IPS-11a (cell line): Measurements from ENCODE around the gene SLC35F2.
"Not testable (repeated sequence)": the region's sequence is repeated elsewhere in the genome, so short reads cannot be mapped to it uniquely, and the experiment has no call there.

Experiments used
- H3K4me3 ChIP-seq: one replicate; pipeline ENCODE4 v1.5.1; 2013; ENCODE audit warnings: low read depth, low read length, control low read depth

Gene SLC35F2

DNA sequence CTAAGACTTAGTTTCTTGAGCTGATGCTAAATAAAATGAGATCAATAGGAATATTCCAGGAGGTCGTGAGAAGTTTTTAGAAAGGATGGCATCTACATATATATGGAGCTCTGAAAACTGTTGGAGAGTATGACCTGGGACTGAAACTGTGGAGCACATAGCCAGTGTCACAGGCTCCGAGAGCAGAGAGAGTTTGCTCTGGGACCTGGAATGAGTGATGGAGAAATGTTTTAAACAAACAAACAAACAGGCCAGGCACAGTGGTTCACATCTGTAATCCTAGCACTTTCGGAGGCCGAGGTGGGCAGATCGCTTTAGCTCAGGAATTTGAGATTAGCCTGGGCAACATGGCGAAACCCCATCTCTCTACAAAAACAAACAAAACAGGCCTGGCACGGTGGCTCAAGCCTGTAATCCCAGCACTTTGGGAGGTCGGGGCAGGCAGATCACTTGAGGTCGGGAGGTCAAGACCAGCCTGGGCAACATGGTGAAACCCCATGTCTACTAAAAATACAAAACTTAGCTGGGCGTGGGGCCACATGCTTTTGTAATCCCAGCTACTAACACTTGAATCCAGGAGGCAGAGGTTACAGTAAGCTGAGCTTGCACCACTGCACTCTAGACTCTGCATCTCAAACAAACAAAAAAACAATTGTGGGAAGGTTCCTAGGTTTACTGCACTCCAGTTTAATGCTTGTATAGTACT, 67.1 kb downstream of the SLC35F2 start:
- no peak overlapping the region for H3K4me3 ChIP-seq

DNA sequence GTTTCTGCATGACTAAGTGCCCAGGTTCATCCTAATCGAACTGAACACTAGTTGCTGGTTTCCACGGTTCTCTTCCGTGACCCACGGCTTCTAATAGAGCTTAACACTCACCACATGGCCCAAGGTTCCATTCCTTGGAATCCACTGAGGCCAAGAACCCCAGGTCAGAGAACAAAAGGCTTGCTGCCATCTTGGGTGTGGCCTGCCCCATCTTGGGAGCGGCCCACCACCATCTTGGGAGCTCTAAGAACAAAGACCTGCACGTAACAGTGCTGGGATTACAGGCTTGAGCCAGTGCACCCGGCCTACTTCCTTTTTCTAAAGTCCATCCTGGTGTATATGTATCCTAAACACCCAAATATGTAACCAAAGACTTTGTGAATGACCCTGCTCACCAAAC, 68.8 kb downstream of the SLC35F2 start:
- H3K4me3 ChIP-seq, result no peak overlapping the region

DNA sequence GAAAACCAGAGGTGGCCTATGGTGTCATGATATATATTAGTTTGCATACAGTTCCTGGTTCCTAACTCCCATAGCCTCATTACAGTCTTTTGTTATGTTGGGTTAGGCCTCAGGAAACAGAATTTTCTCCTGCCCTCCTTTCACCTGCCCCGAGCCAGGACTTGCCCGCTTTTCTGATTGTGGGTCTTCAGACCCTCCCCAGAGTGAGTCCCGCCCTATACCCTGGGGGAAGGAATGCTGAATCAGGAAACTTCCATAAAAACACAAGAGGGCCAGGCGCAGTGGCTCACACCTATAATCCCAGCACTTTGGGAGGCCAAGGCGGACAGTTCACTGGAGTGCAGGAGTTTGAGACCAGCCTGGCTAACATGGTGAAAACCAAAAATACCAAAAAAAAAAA, 70.9 kb downstream of the SLC35F2 start:
- no peak overlapping the region for H3K4me3 ChIP-seq

DNA sequence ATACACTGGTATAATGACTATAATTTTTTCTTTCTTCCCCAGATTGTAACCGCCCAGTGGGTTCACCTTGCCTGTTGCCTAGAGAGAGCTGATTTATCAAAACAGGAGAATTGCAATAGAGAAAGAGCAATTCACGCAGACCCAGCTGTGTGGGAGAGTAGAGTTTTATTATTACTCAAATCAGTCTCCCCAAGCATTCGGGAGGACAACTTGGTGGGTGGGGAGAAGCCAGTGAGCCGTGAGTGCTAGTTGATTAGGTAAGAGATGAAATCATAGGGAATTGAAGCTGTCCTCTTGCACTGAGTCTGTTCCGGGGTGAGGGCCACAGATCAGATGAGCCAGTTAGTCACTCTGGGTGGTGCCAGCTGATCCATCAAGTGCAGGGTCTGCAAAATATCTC, 73.2 kb downstream of the SLC35F2 start:
- no peak overlapping the region for H3K4me3 ChIP-seq

DNA sequence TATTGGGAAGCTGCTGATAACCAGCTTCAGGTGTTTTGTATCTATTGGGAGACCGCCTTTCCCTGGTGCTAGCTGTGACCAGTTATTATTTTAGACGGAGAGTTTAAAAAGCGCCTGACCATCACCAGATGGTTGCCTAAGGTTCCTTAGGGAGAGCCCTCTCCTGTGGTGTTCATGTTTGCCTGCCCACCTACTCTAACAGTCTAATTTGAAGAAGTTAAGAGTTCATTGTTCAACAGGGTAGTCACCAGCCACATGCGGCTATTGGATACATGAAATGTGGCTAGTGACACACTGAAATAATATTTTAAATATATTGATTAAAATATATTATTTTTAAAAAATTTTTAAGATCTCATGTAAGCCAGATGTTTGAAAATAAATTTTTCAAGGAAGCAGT, 75.5 kb downstream of the SLC35F2 start:
- H3K4me3 ChIP-seq, result no peak overlapping the region

DNA sequence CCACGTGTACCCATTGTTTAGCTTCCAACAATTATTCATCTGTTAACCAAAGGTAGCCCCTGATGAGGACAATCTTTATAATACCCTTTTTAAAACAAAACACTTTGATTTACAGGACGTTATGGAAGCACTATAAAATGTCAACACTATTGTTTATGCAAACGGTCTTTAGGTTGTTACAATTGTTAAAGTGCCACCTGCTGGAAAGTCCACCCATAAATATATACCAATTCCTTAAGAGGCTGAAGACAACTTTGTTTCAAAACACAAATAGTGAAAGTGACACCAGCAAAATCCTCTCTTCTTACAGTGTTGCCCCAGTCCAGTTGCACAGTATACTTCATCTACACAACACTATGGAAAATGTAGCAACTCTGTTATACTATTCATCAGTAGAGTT, 77.8 kb downstream of the SLC35F2 start:
- no peak overlapping the region for H3K4me3 ChIP-seq

DNA sequence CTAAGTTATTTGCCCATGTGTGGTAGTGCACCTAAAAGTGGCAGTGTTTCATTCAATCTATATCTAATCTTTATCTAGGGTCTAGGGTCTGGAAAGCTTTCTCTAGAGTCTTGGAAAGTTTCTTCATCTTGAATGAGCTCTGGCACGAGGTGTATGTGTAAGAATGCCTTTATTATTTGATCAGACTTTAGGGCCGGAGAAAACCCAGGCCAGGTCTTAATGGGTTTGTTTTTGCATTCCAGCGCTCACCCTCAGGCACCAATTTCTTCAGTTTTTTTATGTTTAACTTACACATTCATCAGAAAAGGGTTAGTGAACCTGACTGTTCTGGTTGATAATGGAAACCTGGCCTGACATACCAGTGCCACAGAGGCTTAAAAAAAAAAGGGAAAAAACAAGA, 78.5 kb downstream of the SLC35F2 start:
- H3K4me3 ChIP-seq, result no peak overlapping the region

DNA sequence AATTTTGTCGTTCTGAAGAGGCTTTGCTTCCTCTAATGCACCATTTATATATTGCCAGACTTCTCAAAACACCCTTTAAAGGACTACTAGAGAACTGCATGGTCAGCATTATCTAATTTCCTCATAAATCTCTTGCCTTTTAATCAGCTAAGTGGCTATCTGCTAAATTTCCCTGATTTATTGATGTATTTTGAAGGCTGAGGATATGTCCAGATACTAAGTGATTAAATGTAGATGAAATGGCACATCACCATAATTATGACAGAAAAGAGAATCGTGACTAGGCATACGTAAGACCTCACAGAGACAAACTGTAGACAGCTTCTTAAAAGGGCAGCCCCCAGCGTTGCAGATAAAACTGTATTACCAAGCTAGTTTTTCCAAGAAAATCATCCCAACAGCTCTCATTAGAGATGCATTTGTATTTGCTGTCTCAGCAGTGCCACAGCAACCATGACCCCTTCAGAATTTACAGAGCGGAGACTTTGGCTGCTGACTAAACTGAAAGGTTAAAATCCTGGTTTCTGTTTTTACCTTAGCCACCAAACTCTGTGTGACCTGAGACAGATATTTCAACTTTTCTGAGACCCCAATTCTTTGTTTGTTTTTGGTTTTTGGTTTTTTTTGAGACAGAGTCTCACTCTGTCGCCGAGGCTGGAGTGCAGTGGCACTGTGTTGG, 79.6 kb downstream of the SLC35F2 start:
- no peak overlapping the region for H3K4me3 ChIP-seq

DNA sequence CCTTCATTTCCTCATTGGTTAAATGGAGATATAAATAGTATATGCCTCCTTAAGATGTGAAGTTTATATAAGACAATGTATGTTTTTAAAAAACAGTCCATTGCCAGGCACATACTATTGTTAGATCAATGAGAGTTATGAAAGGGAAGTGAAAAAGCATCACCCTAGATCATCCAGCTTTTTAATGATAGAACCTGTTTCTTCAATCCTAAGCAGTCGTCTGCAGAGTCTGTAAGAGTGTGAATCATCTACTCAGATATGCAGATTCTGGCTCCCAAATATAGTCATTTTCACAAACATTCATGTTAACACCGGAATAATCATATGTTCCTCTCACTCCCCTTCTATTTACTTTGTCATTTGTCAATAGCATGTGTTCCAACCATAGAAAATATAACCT, 81.5 kb downstream of the SLC35F2 start:
- H3K4me3 ChIP-seq, result no peak overlapping the region

DNA sequence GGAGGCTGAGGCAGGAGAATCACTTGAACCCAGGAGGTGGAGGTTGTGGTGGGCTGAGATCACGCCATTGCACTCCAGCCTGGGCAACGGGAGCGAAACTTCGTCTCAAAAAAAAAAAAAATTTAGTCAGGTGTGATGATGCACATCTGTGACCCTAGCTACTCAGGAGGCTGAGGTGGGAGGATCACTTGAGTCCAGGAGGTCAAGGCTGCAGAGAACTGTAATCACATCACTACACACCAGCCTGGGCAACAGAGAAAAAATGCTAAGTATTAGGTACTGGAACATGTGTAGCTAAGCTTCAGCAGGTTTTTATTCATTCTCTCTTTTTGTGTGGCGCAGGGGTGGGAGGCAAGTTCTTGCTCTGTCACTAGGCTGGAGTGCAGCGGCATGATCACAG, 82.5 kb downstream of the SLC35F2 start:
- no peak overlapping the region for H3K4me3 ChIP-seq

DNA sequence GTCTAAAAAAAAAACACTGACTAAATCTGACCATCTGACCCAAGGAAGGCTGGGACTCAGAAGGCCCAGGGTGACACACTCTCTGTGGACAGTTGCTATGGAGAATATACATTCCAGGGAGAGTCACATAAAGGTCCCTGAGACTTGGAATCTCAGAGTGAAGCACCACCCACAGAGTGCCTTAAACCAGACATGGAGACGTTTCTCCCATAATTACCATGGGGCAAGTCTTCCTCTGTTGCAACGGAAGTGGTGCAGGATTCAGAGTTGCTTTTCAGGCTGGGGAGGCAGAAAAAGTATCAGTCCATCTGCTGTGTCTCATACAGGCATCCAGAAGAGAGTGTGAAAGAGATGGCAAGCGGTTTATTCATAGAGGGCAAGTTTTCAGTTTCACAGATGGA, 88.0 kb downstream of the SLC35F2 start:
- no peak overlapping the region for H3K4me3 ChIP-seq

DNA sequence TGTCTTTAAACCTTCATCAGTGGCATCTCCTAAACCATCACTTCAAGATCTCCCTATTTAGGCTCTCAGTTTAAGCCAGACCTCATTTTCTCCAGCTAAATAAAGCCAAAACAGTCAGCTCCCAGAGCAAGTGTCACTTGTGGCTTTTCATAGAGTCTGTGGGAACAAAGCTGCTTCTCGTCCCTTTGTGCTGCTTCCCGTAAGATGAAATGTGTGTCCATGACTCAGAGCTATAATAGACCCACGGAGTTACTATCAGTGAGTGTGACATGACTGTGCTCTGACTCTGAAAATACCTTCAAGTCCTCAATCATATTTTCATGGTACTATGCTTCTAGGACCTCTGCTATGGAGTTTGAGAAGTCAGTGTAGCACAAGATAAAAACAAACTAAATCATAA, 89.4 kb downstream of the SLC35F2 start:
- no peak overlapping the region for H3K4me3 ChIP-seq

DNA sequence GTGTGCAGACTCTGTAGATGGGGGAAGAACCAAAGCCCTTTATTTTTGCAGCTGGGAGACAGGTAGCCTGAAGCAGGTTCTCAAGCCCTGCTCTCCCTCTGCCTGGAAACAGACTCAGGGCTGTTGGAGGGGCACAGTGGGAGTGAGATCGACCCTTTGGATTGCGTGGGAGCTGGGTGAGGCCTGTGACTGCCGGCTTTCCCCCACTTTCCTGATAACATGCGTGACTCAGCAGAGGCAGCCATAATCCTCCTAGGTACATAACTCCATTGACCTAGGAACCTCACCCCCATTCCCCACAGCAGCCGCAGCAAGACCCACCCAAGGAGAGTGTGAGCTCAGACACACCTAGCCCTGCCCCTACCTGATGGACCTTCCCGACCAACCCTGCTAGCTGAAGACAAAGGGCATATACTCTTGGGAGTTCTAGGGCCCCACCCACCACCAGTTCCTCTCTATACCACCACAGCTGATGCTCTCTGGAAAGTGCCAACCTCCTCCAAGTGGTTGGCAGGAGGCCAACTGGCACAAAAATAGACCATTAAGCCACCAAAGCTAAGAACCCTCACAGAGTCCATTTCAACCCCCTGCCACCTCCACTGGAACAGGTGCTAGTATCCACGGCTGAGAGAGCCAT, 99.8 kb downstream of the SLC35F2 start:
- H3K4me3 ChIP-seq, result not testable (repeated sequence)

DNA sequence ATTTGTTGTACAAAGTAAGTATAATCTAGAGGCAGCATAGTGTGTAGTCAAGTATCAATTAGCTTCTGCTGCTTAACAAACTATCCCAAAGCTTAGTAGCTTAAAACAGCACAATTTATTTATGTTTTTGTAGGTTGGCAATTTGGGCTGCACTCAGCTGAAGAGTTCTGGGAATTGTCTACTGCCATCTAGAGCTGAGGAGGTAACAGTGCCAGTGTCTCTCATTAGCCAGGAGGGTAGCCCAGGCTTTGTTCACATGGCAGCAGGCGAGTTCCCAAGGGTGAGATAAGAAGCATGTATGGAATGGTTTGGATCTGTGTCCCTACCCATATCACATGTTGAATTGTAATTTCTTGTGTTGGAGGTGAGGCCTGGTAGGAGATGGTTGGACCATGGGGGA, 100.9 kb downstream of the SLC35F2 start:
- H3K4me3 ChIP-seq, result no peak overlapping the region

DNA sequence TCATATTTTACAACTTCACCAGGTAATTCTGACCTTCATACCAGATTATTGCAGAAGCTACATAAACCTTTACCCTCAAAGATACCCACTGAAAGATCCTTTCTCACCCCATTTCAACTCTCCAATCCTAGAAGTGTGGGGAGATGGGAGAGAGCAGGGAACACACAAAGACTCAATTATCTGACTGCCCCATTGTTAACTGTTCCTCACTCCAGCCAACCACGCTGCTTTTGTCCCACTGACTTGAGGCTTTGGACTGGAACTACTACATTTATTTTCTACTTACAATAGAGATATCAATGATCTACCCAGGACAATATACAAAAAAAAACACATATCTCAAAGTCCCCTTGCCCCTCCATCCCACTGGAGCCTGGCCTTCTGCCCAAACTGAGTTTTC, 102.0 kb downstream of the SLC35F2 start:
- no peak overlapping the region for H3K4me3 ChIP-seq

DNA sequence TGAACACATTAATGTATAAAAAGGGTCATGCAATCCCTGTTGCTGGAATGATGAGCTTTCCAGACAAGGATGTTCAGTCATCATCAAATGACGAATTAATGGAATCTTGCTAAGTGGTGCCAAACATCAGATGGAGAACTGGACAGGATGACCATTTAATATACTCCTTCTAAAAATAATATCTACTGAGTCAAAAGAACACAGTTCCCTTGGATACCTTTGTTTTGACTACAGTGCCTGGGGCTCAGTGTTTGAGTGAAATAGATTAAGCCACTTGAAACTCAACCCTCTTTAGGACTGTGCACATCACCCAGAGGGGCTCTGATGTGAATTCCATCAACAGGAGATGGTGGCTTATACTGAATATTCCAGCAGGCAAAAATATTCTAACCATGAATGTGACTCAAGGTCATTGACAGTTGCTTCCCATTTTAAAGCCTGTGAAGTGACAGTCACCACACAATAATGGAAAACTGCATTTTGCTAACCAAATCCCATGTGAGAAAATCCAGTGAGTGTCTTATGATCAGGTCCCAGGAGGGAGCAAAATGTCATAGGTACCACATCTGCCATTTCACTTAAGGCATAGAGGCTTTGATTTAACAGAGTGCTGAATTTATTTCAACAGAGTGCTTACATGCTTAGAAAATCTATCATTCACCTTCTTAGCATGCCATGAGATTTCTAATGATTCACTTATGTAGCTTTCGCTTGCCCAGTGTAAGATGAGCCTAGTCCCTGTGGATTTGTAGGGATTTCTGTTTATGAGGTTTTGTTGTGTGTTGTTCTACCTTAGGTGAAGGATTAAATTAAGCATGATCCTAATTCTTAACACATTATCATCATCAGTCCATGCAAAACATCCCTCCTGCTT, 105.4 kb downstream of the SLC35F2 start:
- H3K4me3 ChIP-seq, result no peak overlapping the region

DNA sequence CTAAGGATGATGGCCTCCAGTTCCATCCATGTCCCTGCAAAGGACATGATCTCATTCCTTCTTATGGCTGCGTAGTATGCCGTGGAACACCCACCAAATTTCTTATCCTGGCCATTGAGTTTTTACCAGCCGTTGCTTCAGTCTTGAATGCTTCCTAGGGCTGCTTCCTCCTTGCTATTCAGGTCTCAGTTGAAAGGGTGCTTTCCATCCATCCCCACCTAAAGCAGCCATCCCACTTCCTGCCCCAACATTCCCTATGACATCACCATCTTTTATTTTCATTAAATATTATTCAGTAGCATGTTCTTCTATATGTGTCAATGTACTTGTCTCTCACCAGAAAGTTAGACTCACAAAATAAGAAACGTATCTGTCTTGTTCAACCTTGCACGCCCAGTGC, 106.1 kb downstream of the SLC35F2 start:
- H3K4me3 ChIP-seq, result no peak overlapping the region

DNA sequence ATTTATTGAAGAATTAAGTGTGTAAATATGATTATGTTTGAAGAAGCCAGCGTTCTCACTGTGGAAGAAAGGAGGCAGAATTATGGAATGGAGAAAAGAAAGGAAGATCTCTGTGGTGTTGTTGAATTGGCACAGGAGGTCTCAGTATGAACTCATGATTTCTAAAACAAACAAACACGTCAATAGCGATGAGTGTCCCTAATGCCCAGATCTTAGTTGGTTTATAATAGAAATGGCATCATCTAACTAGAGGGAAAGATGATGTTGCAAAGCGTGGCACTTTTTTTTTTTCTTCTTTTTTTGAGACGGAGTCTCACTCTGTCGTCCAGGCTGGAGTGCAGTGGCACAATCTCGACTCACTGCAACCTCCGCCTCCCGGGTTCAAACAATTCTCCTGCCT, 107.5 kb downstream of the SLC35F2 start:
- H3K4me3 ChIP-seq, result no peak overlapping the region

DNA sequence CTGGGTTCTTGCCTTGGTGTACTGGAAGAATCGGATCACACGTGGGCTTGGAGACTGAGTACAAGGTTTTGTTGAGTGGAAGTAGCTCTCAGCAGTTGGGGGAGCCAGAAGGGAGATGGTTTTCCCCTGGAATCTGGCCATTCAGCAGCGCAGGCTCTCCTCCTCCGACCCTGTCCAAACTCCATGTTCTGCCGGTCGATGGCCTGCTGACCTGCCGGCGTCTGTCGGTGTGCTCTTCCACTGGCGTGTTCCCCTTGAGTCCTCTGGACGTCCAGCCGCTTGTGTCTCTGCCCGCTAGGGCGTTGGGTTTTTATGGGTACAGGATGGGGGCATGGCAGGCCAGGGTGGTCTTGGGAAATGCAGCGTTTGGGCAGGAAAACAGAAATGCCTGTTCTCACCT, 108.3 kb downstream of the SLC35F2 start:
- H3K4me3 ChIP-seq, result no peak overlapping the region

DNA sequence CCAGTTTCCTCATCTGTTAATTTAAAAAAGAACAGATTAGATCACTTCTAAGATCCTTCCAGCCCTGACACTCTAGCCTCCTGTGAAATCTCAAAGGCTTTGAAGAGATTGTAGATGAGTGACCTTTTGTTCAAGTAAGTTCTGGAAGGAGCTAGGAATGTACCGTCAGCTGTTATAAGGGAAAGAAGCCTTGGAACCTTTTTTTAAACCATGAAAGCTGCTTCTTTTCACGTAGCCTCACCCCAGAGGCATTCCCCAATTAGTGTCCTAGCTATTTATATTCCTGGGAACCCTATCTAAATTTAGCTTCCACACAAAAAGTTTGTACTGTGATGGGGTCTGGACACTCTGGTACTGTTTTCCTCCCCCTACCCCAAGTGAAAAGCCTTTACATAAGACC, 111.0 kb downstream of the SLC35F2 start:
- no peak overlapping the region for H3K4me3 ChIP-seq

DNA sequence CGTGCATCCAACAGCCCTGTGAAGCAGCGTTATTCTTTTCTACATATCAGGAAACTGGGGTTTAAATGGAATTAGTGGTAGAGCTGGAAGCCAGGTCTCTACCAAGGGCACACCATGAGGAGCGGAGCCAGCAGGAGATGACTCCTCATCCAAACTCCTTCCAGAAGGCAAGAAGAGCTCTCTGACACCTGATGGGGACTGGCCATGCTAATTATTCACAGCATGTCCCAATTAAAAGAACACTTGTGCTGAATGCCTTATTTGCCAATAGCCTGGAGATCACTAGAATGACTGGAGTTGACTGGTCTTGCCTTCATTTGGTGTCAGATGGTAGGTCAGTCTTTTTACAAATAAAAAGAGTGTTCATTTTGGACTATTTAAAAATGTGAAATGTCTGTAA, 113.9 kb downstream of the SLC35F2 start:
- H3K4me3 ChIP-seq, result no peak overlapping the region
